AG04449 (cell line): Measurements from ENCODE around the gene CRHR2.

Experiments
- CTCF ChIA-PET: fragments of 350-600 bp; formaldehyde crosslinking; extraction: SDS; loops from one replicate; lab custom pipeline; 2021; ENCODE audit warnings: antibody characterized with exemption; lab: Yijun Ruan, JAX
- POLR2A ChIA-PET: fragments of 400-600, 350-600 bp; formaldehyde crosslinking; extraction: SDS; loops from one replicate; lab custom pipeline; 2020; ENCODE audit warnings: antibody characterized with exemption, inconsistent platforms; lab: Yijun Ruan, JAX
- DNase-seq: peaks from one replicate; pipeline ENCODE4 v3.0.0-alpha.2; 2010; ENCODE audit warnings: low read depth, low spot score
- H3K4me3 ChIP-seq: 2 replicates; pipeline ENCODE4 v1.5.1; 2011; ENCODE audit warnings: low read depth, mild to moderate bottlenecking, control low read depth, low read length
- CTCF ChIP-seq: IDR thresholded peaks from one replicate; pipeline ENCODE4 v1.5.1; 2011; ENCODE audit warnings: mild to moderate bottlenecking, moderate library complexity, low read length, control low read depth, inconsistent platforms; ENCODE audit not compliant: insufficient read depth; ENCODE audit errors: missing control alignments

CRHR2 gene

GRCh38 chr7:30690011-30690410 lies 7.8 kb upstream of the CRHR2 start:
- CTCF ChIA-PET: no interaction called here
- POLR2A ChIA-PET: no interaction called here
- H3K4me3 ChIP-seq: no peak overlapping the region
- no peak for TF ChIP-seq CTCF
- DNase-seq: no peak

GRCh38 chr7:30688718-30689221 lies 6.5 kb upstream of the CRHR2 start:
- DNase-seq: no peak
- CTCF ChIA-PET: interaction anchor here (1.2 kb wide), 1 partner anchor 52 kb away, joined by 3 read pairs; no protein-coding TSS in a partner anchor
- no peak overlapping the region for H3K4me3 ChIP-seq
- POLR2A ChIA-PET: no interaction called here
- no peak for TF ChIP-seq CTCF

GRCh38 chr7:30687604-30688003 lies 5.3 kb upstream of the CRHR2 start:
- TF ChIP-seq CTCF: no peak
- H3K4me3 ChIP-seq: no peak overlapping the region
- CTCF ChIA-PET: interaction anchor here (1.2 kb wide), 1 partner anchor 54 kb away, joined by 3 read pairs; no protein-coding TSS in a partner anchor
- POLR2A ChIA-PET: no interaction called here
- DNase-seq: no peak

GRCh38 chr7:30684351-30684750 lies 2.1 kb upstream of the CRHR2 start:
- no peak overlapping the region for H3K4me3 ChIP-seq
- DNase-seq: no peak
- ChIA-PET POLR2A (interaction anchor here (0.6 kb wide), 1 partner anchor 8 kb away, joined by 3 read pairs; no protein-coding TSS in a partner anchor), CTCF (interaction anchor here (0.6 to 1.4 kb wide), 4 partner anchors 9 to 254 kb away, joined by 3 read pairs; no protein-coding TSS in a partner anchor)
- TF ChIP-seq CTCF: no peak

GRCh38 chr7:30683816-30684215 lies 1.6 kb upstream of the CRHR2 start:
- H3K4me3 ChIP-seq: no peak overlapping the region
- no peak for TF ChIP-seq CTCF
- POLR2A ChIA-PET: interaction anchor here (0.6 kb wide), 1 partner anchor 9 kb away, joined by 3 read pairs; no protein-coding TSS in a partner anchor
- CTCF ChIA-PET: interaction anchor here (1.4 kb wide), 1 partner anchor 56 kb away, joined by 3 read pairs; no protein-coding TSS in a partner anchor
- no peak for DNase-seq

- no peak for TF ChIP-seq CTCF
- DNase-seq: no peak
- ChIA-PET CTCF (no interaction called here), POLR2A (no interaction called here)
- no peak overlapping the region for H3K4me3 ChIP-seq
Observed at GRCh38 chr7:30683306-30683705, 1.1 kb upstream of the CRHR2 start.
